Measurements from ENCODE around the gene SLC39A11. TPM values are rescaled to one million over a fixed set of nuclear protein-coding genes. Genes with fewer than 3 reads are reported as not detected.

Gene SLC39A11
- total and polyA plus RNA-seq, 2 of the 13 experiments (the other 11 are each of a cell fraction or from before 2014, with no cell fraction given): 17.2 to 31.5 TPM

- TF ChIP-seq HNF1A (IDR thresholded peaks at IDR 0.05; ENCODE audit: low read depth): no peak
- TF ChIP-seq HNF1A (CRISPR knock-in tag; IDR thresholded peaks at IDR 0.05; ENCODE audit: borderline replicate concordance): no peak
Measured at GRCh38 chr17:72915625-72916081, 176.8 kb downstream of the SLC39A11 start (continued).

GRCh38 chr17:72913142-72913682 lies 179.3 kb downstream of the SLC39A11 start:
- Histone ChIP-seq H3K9ac (ENCODE audit: insufficient read depth, low read depth, low read length) (no peak overlapping the region), H2AFZ (ENCODE audit: low read length) (no peak overlapping the region), H3K36me3 (replicated peaks in 1 of 2; ENCODE audit: control insufficient read depth in 1 of 2, insufficient read depth in 2 of 2, low read length in 2 of 2) (peaks cover 0 to 1% of the 10 kb centered on the region in 2 experiments; a peak in 2 of 5 replicates), H3K79me2 (ENCODE audit: insufficient read depth, low read length) (no peaks in the 10 kb centered on the region), H3K27me3 (ENCODE audit: control insufficient read depth in 1 of 2, insufficient read depth in 2 of 2, low read length in 2 of 2) (no peaks in the 10 kb centered on the region), H3K4me1 (ENCODE audit: insufficient read depth, low read length) (no peaks in the 10 kb centered on the region), H3K9me3 (ENCODE audit: low read length) (no peaks in the 10 kb centered on the region), H3K4me2 (ENCODE audit: low read depth, low read length) (no peak overlapping the region), H4K20me1 (ENCODE audit: insufficient read depth, low read length) (no peaks in the 10 kb centered on the region), H3K4me3 (replicated peaks in 1 of 3; ENCODE audit: insufficient read depth in 1 of 3, low read depth in 2 of 3, low read length in 3 of 3) (no peak overlapping the region), H3K27ac (ENCODE audit: extremely low read length, insufficient read depth, low read length) (no peak overlapping the region)
- ATAC-seq: no peak
- intact Hi-C loops (cut with micrococcal nuclease; ENCODE audit: unreplicated experiment) (no loop called here), in situ Hi-C loops (cut with HindIII; ENCODE audit: extremely low pct_ligation_motif_present, low pct_unique_long_range_greater_than_20kb) (loop anchor here (10.0 kb wide), 1 partner anchor 58 kb away; no protein-coding TSS in a partner anchor)
- TF ChIP-seq GATAD1 (CRISPR knock-in tag; IDR thresholded peaks at IDR 0.05): no peak
- no peak for TF ChIP-seq RNF2 (conservative IDR thresholded peaks at IDR 0.05; ENCODE audit: low read depth)
- peak; percentile 96 for TF ChIP-seq ATF7 (IDR thresholded peaks at IDR 0.05)
- TF ChIP-seq ATF7 (CRISPR knock-in tag; IDR thresholded peaks at IDR 0.05): no peak
- TF ChIP-seq ZNF280B (CRISPR knock-in tag; IDR thresholded peaks at IDR 0.05; ENCODE audit: borderline replicate concordance): no peak
- POLR2A ChIA-PET: no interaction called here
- CTCF ChIA-PET (ENCODE audit: low intra/inter-chr PET ratio, low total read pairs): no interaction called here
- WGBS (ENCODE audit: low lambda C conversion rate): 92% methylated on average over 5 of the region's 5 CpGs
- BruUV-seq (replicated peaks): no TSS peak
- DNase-seq (ENCODE audit: low spot score): no peak
- no peak for FAIRE-seq

Data from HepG2 (cell line).